Endothelial cell (in vitro differentiated cells): ENCODE results near the gene SOX12. TPM values are rescaled to one million over a fixed set of nuclear protein-coding genes. Genes with fewer than 3 reads are reported as not detected.

Source experiments
- DNase-seq: peaks from one replicate; pipeline ENCODE4 v3.0.0; 2021; ENCODE audit warnings: low spot score
- H3K27ac Mint-ChIP-seq: one replicate; pipeline ENCODE4 v1.8.0; 2021; ENCODE audit warnings: mixed read lengths, inconsistent platforms; ENCODE audit not compliant: unreplicated experiment
- H3K27me3 Mint-ChIP-seq: one replicate; pipeline ENCODE4 v1.8.0; 2021; ENCODE audit warnings: mild to moderate bottlenecking, moderate library complexity, mixed read lengths, inconsistent platforms; ENCODE audit not compliant: unreplicated experiment
- H3K36me3 Mint-ChIP-seq: one replicate; pipeline ENCODE4 v1.8.0; 2021; ENCODE audit warnings: mild to moderate bottlenecking, low read depth, mixed read lengths, inconsistent platforms; ENCODE audit not compliant: unreplicated experiment
- H3K4me1 Mint-ChIP-seq: one replicate; pipeline ENCODE4 v1.8.0; 2021; ENCODE audit warnings: mild to moderate bottlenecking, mixed read lengths, inconsistent platforms; ENCODE audit not compliant: unreplicated experiment
- H3K4me3 Mint-ChIP-seq: one replicate; pipeline ENCODE4 v1.8.0; 2021; ENCODE audit warnings: mild to moderate bottlenecking, mixed read lengths, inconsistent platforms; ENCODE audit not compliant: unreplicated experiment
- H3K9me3 Mint-ChIP-seq: one replicate; pipeline ENCODE4 v1.8.0; 2021; ENCODE audit warnings: mixed read lengths, inconsistent platforms; ENCODE audit not compliant: unreplicated experiment
- total RNA-seq: library from RNA; stranded (reverse); fragmentation: NEBNext Ultra II Directional; extraction: Animal tissue kit (Norgen Biotek cat#: 25700); gene quantifications from one replicate; pipeline ENCODE4 v1.2.1, GENCODE V29; 2021; ENCODE audit not compliant: unreplicated experiment
- TF ChIP-seq, protein P1 (sequence below): fragments of 200-600 bp; sonication (generic); IDR thresholded peaks from one replicate; pipeline ENCODE4 v1.5.0; 2021; ENCODE audit warnings: antibody characterized with exemption; ENCODE audit not compliant: unreplicated experiment

SOX12 gene
- total RNA-seq, 1 donor from 2014 or later: 64.7 TPM

DNA sequence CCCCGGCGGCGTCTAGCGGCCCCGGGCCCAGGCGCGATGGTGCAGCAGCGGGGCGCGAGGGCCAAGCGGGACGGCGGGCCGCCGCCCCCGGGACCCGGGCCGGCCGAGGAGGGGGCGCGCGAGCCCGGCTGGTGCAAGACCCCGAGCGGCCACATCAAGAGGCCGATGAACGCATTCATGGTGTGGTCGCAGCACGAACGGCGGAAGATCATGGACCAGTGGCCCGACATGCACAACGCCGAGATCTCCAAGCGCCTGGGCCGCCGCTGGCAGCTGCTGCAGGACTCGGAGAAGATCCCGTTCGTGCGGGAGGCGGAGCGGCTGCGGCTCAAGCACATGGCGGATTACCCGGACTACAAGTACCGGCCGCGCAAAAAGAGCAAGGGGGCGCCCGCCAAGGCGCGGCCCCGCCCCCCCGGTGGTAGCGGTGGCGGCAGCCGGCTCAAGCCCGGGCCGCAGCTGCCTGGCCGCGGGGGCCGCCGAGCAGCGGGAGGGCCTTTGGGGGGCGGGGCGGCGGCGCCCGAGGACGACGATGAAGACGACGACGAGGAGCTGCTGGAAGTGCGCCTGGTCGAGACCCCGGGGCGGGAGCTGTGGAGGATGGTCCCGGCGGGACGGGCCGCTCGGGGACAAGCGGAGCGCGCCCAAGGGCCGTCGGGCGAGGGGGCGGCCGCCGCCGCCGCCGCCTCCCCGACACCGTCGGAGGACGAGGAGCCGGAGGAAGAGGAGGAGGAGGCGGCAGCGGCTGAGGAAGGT is 715 bp downstream of the SOX12 start:
- peak; percentile 67 for DNase-seq
- no peaks in the 10 kb centered on the region for H3K9me3 Mint-ChIP-seq
- peaks cover 22% of the 10 kb centered on the region for H3K36me3 Mint-ChIP-seq
- H3K27ac Mint-ChIP-seq: no peak overlapping the region
- H3K4me1 Mint-ChIP-seq: peaks cover 38% of the 10 kb centered on the region
- TF ChIP-seq, protein P1, sequence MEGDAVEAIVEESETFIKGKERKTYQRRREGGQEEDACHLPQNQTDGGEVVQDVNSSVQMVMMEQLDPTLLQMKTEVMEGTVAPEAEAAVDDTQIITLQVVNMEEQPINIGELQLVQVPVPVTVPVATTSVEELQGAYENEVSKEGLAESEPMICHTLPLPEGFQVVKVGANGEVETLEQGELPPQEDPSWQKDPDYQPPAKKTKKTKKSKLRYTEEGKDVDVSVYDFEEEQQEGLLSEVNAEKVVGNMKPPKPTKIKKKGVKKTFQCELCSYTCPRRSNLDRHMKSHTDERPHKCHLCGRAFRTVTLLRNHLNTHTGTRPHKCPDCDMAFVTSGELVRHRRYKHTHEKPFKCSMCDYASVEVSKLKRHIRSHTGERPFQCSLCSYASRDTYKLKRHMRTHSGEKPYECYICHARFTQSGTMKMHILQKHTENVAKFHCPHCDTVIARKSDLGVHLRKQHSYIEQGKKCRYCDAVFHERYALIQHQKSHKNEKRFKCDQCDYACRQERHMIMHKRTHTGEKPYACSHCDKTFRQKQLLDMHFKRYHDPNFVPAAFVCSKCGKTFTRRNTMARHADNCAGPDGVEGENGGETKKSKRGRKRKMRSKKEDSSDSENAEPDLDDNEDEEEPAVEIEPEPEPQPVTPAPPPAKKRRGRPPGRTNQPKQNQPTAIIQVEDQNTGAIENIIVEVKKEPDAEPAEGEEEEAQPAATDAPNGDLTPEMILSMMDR: no peak
- H3K27me3 Mint-ChIP-seq: peaks cover 9% of the 10 kb centered on the region
- peak overlapping the region; percentile 92 for H3K4me3 Mint-ChIP-seq

DNA sequence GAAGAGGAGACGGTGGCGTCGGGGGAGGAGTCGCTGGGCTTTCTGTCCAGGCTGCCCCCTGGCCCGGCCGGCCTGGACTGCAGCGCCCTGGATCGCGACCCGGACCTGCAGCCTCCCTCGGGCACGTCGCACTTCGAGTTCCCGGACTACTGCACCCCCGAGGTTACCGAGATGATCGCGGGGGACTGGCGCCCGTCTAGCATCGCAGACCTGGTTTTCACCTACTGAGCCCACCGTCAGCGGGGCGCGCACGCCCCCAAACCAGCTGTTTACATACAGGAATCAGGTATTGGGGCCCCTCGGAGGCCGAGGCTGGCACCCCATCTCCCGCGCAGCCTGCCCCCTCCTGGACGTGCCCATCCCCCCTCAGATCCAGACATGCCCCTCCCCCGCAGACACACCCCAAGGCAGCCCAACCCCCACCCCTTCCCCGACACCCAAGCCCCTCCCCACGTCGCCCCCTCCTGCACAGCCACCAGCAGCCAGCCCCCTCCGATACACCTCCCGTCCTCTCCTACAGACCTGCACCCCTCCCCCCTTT is 1.4 kb downstream of the SOX12 start:
- peaks cover 17% of the 10 kb centered on the region for H3K36me3 Mint-ChIP-seq
- peaks cover 6% of the 10 kb centered on the region for H3K27me3 Mint-ChIP-seq
- H3K27ac Mint-ChIP-seq: no peak overlapping the region
- H3K4me3 Mint-ChIP-seq: peak overlapping the region; percentile 93
- DNase-seq: peak; percentile 57
- H3K9me3 Mint-ChIP-seq: no peaks in the 10 kb centered on the region
- TF ChIP-seq, protein P1: peak; percentile 17
- peaks cover 38% of the 10 kb centered on the region for H3K4me1 Mint-ChIP-seq

DNA sequence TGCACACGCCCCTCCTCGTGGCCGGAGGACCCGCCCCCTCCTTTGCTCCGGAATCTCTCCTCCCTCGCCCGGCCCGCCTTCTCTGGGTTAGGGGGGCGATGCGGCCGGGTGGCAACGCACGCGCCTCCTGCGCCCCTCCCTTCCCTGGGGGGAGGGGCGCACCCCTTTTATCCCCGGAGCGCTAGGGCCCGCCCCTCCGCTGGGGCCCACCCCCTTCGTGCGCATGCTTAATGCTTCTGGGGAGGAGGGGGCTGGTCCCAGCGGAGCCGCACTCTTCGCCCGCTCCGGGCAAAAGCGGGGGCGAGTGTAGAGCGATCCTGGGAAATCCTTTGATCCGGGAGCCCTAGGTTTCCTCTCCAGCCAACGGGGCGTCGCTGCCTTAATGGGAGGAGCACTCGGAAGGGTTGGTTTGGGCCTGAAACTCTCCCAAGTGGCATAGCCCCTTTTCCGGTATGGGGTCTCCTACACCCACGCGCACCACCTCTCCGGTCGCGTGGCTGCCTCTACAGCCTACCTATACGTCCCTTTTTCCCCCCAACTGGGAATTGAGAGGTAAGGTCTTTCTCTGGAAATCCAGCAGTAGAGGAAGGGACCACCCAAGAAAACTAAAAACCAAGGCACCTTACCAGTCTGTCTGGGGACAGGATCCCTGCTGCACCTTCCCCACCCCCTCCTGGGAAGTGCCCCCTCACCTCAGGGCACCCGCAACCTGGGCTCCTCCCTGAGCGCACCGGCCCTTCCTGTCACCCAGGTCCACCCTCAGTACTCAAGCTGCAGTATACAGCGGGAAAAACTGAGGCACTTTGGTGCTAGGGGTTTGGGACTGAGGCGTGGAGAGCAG is 2.1 kb downstream of the SOX12 start:
- H3K9me3 Mint-ChIP-seq: no peaks in the 10 kb centered on the region
- peaks cover 6% of the 10 kb centered on the region for H3K27me3 Mint-ChIP-seq
- H3K27ac Mint-ChIP-seq: peak overlapping the region; percentile 74
- peak overlapping the region; percentile 93 for H3K4me3 Mint-ChIP-seq
- peaks cover 38% of the 10 kb centered on the region for H3K4me1 Mint-ChIP-seq
- H3K36me3 Mint-ChIP-seq: peaks cover 17% of the 10 kb centered on the region
- DNase-seq: peak; percentile 88
- TF ChIP-seq, protein P1: no peak

DNA sequence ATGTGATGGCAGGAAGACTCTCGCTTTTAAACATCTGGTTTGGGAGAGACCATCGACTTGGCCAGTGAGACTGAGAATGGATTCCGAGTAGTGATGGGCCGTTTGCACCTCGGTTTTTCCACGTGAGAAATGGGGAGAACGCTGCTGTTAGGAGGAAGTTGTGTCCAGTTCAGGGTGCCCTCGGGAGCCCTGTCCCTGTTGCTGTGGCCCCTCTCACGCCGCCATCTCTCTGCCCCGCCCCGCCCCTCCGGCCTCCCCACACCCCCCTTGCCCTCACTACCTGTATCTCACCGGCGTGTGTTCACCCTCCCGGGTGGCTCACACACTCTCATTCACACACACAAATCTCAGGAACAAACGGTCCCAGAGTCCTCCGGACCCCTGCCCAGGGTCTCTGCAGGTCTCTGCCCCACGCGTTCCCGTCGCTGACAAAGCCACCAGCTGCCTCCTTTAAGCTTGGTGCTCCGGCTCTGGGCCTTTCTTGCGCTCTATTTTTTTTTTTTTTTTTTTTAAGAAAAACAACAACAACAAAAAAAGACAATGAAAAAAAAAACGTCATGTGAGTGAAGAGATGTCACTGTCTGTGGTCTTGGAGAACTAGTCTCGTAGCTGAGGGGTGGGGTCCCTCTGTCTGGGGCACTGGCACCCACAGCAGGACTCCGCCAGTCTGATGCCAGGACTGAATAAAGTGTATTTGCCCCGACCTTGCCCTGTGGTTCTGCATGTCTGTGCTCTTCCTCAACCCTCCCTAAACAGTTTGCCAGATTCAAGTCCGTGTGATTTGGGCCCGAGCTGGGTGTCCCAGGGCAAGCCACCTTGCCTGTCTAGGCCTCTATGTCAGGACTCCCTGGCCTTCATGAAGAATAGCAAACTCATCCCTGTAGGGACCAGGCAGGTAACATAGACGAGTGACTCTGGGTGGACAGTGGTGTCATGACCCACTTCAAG is 2.9 kb downstream of the SOX12 start:
- Mint-ChIP-seq H3K9me3 (no peaks in the 10 kb centered on the region), H3K4me3 (peak overlapping the region; percentile 93), H3K4me1 (peaks cover 38% of the 10 kb centered on the region), H3K27ac (peak overlapping the region; percentile 79), H3K36me3 (peaks cover 17% of the 10 kb centered on the region), H3K27me3 (peaks cover 6% of the 10 kb centered on the region)
- DNase-seq: no peak
- TF ChIP-seq, protein P1: no peak
